ENCODE measurements around the gene PCDHB8.
"Not testable (repeated sequence)": the region's sequence is repeated elsewhere in the genome, so short reads cannot be mapped to it uniquely, and the experiment has no call there.

The PCDHB8 gene

DNA sequence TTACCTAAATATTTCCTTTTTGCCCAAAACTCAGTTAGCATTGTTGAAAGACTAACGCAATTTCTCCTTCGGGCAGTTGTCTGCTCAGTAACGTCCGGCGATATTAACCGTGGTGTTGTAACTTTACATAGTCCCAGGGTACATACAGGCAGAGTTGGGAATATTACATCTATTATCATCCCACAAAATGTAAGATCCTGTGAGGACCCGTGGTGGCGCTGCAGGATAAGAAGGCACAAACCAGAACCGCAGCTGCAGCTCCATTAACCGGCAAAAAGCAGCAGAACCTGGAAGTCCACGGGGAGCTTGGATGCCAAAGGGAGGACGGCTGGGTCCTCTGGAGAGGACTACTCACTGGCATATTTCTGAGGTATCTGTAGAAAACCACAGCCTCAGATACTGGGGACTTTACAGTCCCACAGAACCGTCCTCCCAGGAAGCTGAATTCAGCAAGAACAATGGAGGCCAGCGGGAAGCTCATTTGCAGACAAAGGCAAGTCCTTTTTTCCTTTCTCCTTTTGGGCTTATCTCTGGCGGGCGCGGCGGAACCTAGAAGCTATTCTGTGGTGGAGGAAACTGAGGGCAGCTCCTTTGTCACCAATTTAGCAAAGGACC, at the start of gene PCDHB8:
TSS of gene PCDHB8 (plus strand) at position 214 of the 615 bp plus-strand sequence. CDS start at position 459, 245 bp downstream.
- not testable (repeated sequence) for H3K27me3 ChIP-seq (ENCODE audit: control insufficient read depth in 1 of 2, insufficient read depth in 2 of 2, low read length in 2 of 2); H3K36me3 ChIP-seq (ENCODE audit: insufficient read depth, low read length); H3K27ac ChIP-seq (ENCODE audit: low read depth, low read length); H3K9ac ChIP-seq (ENCODE audit: low read length); H3K4me1 ChIP-seq (ENCODE audit: insufficient read depth, low read length); H3K4me3 ChIP-seq (ENCODE audit: low read depth in 1 of 2, low read length in 2 of 2)
- H3K9me3 ChIP-seq (ENCODE audit: low read length) = peaks cover 28% of the 10 kb centered on the region

DNA sequence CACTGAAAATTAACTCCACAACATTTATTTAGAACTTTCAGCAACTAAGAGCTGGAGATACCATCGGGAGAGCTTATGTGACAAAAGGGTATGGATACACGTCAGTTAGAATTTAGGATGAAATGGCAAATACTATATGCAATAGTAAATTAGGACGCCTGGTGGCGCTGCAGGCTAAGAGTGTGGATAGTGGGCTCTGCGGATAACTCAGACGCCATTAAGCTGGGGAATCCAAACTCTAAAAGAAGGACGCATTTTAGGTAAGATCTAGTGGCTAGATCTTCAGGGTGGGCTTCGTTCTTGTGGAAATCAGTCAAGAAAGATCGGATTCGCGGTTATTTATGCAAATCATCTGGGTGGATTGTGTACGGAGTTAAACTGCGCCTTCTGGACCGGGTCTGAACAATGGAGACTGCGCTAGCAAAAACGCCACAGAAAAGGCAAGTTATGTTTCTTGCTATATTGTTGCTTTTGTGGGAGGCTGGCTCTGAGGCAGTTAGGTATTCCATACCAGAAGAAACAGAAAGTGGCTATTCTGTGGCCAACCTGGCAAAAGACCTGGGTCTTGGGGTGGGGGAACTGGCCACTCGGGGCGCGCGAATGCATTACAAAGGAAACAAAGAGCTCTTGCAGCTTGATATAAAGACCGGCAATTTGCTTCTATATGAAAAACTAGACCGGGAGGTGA, 42.4 kb upstream of the PCDHB8 start, which contains the start of gene PCDHB5:
TSS of gene PCDHB5 (plus strand) at position 177 of the 688 bp plus-strand sequence. CDS start at position 406, 229 bp downstream.
- Histone ChIP-seq H3K9me3 (ENCODE audit: low read length) (peaks cover 21% of the 10 kb centered on the region), H3K9ac (ENCODE audit: low read length) (no peak within 1 kb of the TSS), H3K36me3 (ENCODE audit: insufficient read depth, low read length) (no peaks in the 10 kb centered on the region), H3K27me3 (ENCODE audit: control insufficient read depth in 1 of 2, insufficient read depth in 2 of 2, low read length in 2 of 2) (no peaks in the 10 kb centered on the region), H3K27ac (ENCODE audit: low read depth, low read length) (no peak within 1 kb of the TSS), H3K4me1 (ENCODE audit: insufficient read depth, low read length) (no peaks in the 10 kb centered on the region), H3K4me3 (ENCODE audit: low read depth in 1 of 2, low read length in 2 of 2) (peak within 1 kb of the TSS; percentile 11 to 36)

DNA sequence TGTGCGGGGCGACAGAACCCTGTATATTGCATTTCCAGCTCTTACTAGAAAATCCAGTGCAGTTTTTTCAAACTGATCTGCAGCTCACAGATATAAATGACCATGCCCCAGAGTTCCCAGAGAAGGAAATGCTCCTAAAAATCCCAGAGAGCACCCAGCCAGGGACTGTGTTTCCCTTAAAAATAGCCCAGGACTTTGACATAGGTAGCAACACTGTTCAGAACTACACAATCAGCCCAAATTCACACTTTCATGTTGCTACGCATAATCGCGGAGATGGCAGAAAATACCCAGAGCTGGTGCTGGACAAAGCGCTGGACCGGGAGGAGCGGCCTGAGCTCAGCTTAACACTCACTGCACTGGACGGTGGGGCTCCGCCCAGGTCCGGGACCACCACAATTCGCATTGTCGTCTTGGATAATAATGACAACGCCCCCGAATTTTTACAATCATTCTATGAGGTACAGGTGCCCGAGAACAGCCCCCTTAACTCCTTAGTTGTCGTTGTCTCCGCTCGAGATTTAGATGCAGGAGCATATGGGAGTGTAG, 41.8 kb upstream of the PCDHB8 start:
- Histone ChIP-seq H3K9ac (ENCODE audit: low read length) (no peak overlapping the region), H3K27ac (ENCODE audit: low read depth, low read length) (no peak overlapping the region), H3K4me1 (ENCODE audit: insufficient read depth, low read length) (no peaks in the 10 kb centered on the region), H3K4me3 (ENCODE audit: low read depth in 1 of 2, low read length in 2 of 2) (peak overlapping the region; percentile 11 to 36), H3K9me3 (ENCODE audit: low read length) (peaks cover 21% of the 10 kb centered on the region), H3K36me3 (ENCODE audit: insufficient read depth, low read length) (no peaks in the 10 kb centered on the region), H3K27me3 (ENCODE audit: control insufficient read depth in 1 of 2, insufficient read depth in 2 of 2, low read length in 2 of 2) (no peaks in the 10 kb centered on the region)

DNA sequence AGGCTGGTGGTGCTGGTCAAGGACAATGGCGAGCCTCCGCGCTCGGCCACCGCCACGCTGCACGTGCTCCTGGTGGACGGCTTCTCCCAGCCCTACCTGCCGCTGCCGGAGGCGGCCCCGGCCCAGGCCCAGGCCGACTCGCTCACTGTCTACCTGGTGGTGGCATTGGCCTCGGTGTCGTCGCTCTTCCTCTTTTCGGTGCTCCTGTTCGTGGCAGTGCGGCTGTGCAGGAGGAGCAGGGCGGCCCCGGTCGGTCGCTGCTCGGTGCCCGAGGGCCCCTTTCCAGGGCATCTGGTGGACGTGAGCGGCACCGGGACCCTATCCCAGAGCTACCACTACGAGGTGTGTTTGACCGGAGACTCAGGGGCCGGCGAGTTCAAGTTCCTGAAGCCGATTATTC, 40.2 kb upstream of the PCDHB8 start:
- not testable (repeated sequence) for H3K27me3 ChIP-seq (ENCODE audit: control insufficient read depth in 1 of 2, insufficient read depth in 2 of 2, low read length in 2 of 2); H3K4me1 ChIP-seq (ENCODE audit: insufficient read depth, low read length); H3K27ac ChIP-seq (ENCODE audit: low read depth, low read length); H3K36me3 ChIP-seq (ENCODE audit: insufficient read depth, low read length); H3K9ac ChIP-seq (ENCODE audit: low read length); H3K4me3 ChIP-seq (ENCODE audit: low read depth in 1 of 2, low read length in 2 of 2)
- H3K9me3 ChIP-seq (ENCODE audit: low read length) = peaks cover 21% of the 10 kb centered on the region

DNA sequence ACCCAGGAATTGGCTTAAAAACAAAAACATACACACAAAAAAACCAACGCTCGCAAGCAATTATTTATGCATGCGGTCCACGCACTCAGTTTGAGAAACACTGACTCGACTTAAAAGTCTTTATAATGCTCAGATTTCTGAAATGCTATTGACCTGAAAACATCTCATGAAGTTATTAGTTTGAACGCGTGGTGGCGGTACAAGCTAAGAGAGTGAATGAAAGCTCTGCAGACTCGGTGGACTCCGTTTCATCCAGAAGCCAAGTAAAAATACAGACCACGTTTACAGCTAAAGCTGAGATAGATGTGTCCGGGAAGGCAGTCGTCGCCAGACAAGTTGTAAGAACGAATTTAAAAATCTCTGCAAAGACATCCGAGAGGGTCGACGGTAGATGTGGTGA, 27.8 kb upstream of the PCDHB8 start, which contains the start of gene PCDHB6:
TSS of gene PCDHB6 (plus strand) at position 246 of the 400 bp plus-strand sequence. CDS start 201 bp downstream, outside the sequence.
- Histone ChIP-seq H3K4me1 (ENCODE audit: insufficient read depth, low read length) (no peaks in the 10 kb centered on the region), H3K9ac (ENCODE audit: low read length) (no peak within 1 kb of the TSS), H3K27me3 (ENCODE audit: control insufficient read depth in 1 of 2, insufficient read depth in 2 of 2, low read length in 2 of 2) (no peaks in the 10 kb centered on the region), H3K9me3 (ENCODE audit: low read length) (peaks cover 32% of the 10 kb centered on the region), H3K36me3 (ENCODE audit: insufficient read depth, low read length) (no peaks in the 10 kb centered on the region), H3K27ac (ENCODE audit: low read depth, low read length) (no peak within 1 kb of the TSS), H3K4me3 (ENCODE audit: low read depth in 1 of 2, low read length in 2 of 2) (peak within 1 kb of the TSS in 1 of 2 donors; percentile 52)

DNA sequence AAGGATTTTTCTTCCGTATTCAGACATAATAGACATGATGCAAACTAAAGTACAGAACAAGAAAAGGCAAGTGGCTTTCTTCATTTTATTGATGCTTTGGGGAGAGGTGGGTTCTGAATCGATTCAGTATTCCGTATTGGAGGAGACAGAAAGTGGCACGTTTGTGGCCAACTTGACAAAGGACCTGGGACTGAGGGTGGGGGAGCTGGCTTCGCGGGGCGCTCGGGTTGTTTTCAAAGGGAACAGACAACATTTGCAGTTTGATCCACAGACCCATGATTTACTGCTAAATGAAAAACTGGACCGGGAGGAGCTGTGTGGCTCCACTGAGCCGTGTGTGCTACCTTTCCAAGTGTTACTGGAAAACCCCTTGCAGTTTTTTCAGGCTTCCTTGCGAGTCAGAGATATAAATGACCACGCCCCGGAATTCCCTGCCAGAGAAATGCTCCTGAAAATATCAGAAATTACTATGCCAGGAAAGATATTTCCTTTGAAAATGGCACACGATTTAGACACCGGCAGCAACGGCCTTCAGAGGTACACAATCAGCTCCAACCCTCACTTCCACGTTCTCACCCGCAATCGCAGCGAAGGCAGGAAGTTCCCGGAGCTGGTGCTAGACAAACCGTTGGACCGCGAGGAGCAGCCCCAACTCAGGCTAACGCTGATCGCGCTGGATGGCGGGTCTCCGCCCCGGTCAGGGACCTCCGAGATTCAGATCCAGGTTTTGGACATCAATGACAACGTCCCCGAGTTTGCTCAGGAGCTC, 27.2 kb upstream of the PCDHB8 start:
- no peaks in the 10 kb centered on the region for H3K36me3 ChIP-seq (ENCODE audit: insufficient read depth, low read length)
- H3K4me1 ChIP-seq (ENCODE audit: insufficient read depth, low read length) = no peaks in the 10 kb centered on the region
- peaks cover 26% of the 10 kb centered on the region for H3K9me3 ChIP-seq (ENCODE audit: low read length)
- peak overlapping the region in 1 of 2 donors; percentile 52 for H3K4me3 ChIP-seq (ENCODE audit: low read depth in 1 of 2, low read length in 2 of 2)
- no peak overlapping the region for H3K9ac ChIP-seq (ENCODE audit: low read length)
- no peaks in the 10 kb centered on the region for H3K27me3 ChIP-seq (ENCODE audit: control insufficient read depth in 1 of 2, insufficient read depth in 2 of 2, low read length in 2 of 2)
- H3K27ac ChIP-seq (ENCODE audit: low read depth, low read length) = no peak overlapping the region

DNA sequence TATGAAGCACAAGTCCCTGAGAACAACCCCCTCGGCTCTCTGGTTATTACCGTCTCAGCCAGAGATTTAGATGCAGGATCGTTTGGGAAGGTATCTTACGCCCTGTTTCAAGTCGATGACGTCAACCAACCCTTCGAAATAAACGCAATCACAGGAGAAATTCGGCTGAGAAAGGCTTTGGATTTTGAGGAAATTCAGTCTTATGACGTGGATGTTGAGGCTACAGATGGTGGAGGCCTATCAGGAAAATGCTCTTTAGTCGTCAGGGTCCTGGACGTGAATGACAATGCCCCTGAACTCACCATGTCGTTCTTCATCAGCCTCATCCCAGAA, 26.6 kb upstream of the PCDHB8 start:
- H3K9me3 ChIP-seq (ENCODE audit: low read length) = peaks cover 26% of the 10 kb centered on the region
- H3K36me3 ChIP-seq (ENCODE audit: insufficient read depth, low read length) = no peaks in the 10 kb centered on the region
- no peak overlapping the region for H3K27ac ChIP-seq (ENCODE audit: low read depth, low read length)
- H3K4me1 ChIP-seq (ENCODE audit: insufficient read depth, low read length) = no peaks in the 10 kb centered on the region
- no peaks in the 10 kb centered on the region for H3K27me3 ChIP-seq (ENCODE audit: control insufficient read depth in 1 of 2, insufficient read depth in 2 of 2, low read length in 2 of 2)
- H3K9ac ChIP-seq (ENCODE audit: low read length) = no peak overlapping the region
- H3K4me3 ChIP-seq (ENCODE audit: low read depth in 1 of 2, low read length in 2 of 2) = peak overlapping the region in 1 of 2 donors; percentile 23

DNA sequence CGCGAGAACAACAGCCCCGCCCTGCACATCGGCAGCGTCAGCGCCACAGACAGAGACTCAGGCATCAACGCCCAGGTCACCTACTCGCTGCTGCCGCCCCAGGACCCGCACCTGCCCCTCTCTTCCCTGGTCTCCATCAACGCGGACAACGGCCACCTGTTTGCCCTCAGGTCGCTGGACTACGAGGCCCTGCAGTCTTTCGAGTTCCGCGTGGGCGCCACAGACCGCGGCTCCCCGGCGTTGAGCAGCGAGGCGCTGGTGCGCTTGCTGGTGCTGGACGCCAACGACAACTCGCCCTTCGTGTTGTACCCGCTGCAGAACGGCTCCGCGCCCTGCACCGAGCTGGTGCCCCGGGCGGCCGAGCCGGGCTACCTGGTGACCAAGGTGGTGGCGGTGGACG, 26.0 kb upstream of the PCDHB8 start:
- H3K27ac ChIP-seq (ENCODE audit: low read depth, low read length); H3K4me3 ChIP-seq (ENCODE audit: low read depth in 1 of 2, low read length in 2 of 2); H3K27me3 ChIP-seq (ENCODE audit: control insufficient read depth in 1 of 2, insufficient read depth in 2 of 2, low read length in 2 of 2); H3K36me3 ChIP-seq (ENCODE audit: insufficient read depth, low read length); H3K4me1 ChIP-seq (ENCODE audit: insufficient read depth, low read length); H3K9ac ChIP-seq (ENCODE audit: low read length): not testable (repeated sequence)
- H3K9me3 ChIP-seq (ENCODE audit: low read length) = peaks cover 28% of the 10 kb centered on the region

DNA sequence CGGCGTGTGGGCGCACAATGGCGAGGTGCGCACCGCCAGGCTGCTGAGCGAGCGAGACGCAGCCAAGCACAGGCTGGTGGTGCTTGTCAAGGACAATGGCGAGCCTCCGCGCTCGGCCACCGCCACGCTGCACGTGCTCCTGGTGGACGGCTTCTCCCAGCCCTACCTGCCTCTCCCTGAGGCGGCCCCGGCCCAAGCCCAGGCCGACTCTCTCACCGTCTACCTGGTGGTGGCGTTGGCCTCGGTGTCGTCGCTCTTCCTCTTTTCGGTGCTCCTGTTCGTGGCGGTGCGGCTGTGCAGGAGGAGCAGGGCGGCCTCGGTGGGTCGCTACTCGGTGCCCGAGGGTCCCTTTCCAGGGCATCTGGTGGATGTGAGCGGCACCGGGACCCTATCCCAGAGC, 25.5 kb upstream of the PCDHB8 start:
- H3K27ac ChIP-seq (ENCODE audit: low read depth, low read length); H3K9ac ChIP-seq (ENCODE audit: low read length); H3K36me3 ChIP-seq (ENCODE audit: insufficient read depth, low read length); H3K27me3 ChIP-seq (ENCODE audit: control insufficient read depth in 1 of 2, insufficient read depth in 2 of 2, low read length in 2 of 2); H3K4me1 ChIP-seq (ENCODE audit: insufficient read depth, low read length); H3K4me3 ChIP-seq (ENCODE audit: low read depth in 1 of 2, low read length in 2 of 2): not testable (repeated sequence)
- peaks cover 32% of the 10 kb centered on the region for H3K9me3 ChIP-seq (ENCODE audit: low read length)

DNA sequence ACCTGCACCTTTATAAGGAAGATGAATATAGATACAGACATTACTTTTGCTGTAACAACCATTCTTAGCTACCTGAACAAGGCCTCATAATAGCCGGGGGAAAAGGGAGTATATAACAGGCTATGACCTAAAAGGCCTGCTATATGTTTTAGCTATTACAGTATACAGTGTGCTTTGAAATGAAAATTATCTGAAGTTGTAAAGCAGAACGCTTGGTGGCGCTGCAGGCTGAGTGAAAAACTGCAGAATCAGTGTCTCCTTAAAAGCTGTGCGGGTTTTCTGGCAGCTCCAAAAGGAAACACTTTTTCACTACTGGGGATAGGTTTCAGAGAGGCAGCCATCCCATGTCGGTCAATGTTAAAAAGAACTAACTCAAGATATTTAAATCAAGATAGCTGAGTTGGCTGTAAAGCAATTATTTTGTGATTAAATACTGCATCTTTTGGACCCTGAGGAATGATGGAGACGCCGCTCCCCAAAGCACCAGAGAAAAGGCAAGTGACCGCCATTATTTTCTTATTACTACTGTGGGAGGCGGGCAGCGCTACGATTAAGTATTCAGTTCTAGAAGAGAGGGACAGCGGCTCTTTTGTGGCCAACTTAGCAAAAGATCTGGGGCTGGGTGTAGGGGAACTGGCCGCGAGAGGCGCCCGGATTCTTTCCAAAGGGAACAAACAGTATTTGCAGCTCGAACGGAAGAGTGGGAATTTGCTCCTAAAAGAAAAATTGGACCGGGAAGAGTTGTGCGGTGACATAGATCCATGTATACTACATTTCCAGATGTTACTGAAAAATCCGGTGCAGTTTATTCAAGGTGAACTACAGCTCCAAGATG, 21.8 kb upstream of the PCDHB8 start:
- no peak overlapping the region for H3K9ac ChIP-seq (ENCODE audit: low read length)
- H3K36me3 ChIP-seq (ENCODE audit: insufficient read depth, low read length) = no peaks in the 10 kb centered on the region
- H3K9me3 ChIP-seq (ENCODE audit: low read length) = peaks cover 27% of the 10 kb centered on the region
- H3K4me3 ChIP-seq (ENCODE audit: low read depth in 1 of 2, low read length in 2 of 2) = no peak overlapping the region
- H3K4me1 ChIP-seq (ENCODE audit: insufficient read depth, low read length) = no peaks in the 10 kb centered on the region
- no peaks in the 10 kb centered on the region for H3K27me3 ChIP-seq (ENCODE audit: control insufficient read depth in 1 of 2, insufficient read depth in 2 of 2, low read length in 2 of 2)
- H3K27ac ChIP-seq (ENCODE audit: low read depth, low read length) = no peak overlapping the region

DNA sequence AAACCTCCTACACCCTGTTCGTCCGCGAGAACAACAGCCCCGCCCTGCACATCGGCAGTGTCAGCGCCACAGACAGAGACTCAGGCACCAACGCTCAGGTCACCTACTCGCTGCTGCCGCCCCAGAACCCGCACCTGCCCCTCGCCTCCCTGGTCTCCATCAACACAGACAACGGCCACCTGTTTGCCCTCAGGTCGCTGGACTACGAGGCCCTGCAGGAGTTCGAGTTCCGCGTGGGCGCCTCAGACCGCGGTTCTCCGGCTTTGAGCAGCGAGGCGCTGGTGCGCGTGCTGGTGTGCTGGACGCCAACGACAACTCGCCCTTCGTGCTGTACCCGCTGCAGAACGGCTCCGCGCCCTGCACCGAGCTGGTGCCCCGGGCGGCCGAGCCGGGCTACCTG, 20.2 kb upstream of the PCDHB8 start:
- not testable (repeated sequence) for H3K27me3 ChIP-seq (ENCODE audit: control insufficient read depth in 1 of 2, insufficient read depth in 2 of 2, low read length in 2 of 2); H3K4me3 ChIP-seq (ENCODE audit: low read depth in 1 of 2, low read length in 2 of 2); H3K9ac ChIP-seq (ENCODE audit: low read length); H3K27ac ChIP-seq (ENCODE audit: low read depth, low read length); H3K4me1 ChIP-seq (ENCODE audit: insufficient read depth, low read length); H3K36me3 ChIP-seq (ENCODE audit: insufficient read depth, low read length)
- peaks cover 19% of the 10 kb centered on the region for H3K9me3 ChIP-seq (ENCODE audit: low read length)

Data from muscle layer of colon (tissue), 2 donors.